Measurements from ENCODE around the gene ST3GAL4.

Gene ST3GAL4

GRCh38 chr11:126434950-126435335 lies 79.5 kb downstream of the ST3GAL4 start:
- no peak for DNase-seq (ENCODE audit: low spot score)
- TF ChIP-seq CTCF (IDR thresholded peaks at IDR 0.05; ENCODE audit: extremely low read depth, missing control alignments): no peak

- DNase-seq (ENCODE audit: low spot score): no peak
- TF ChIP-seq CTCF (IDR thresholded peaks at IDR 0.05; ENCODE audit: extremely low read depth, missing control alignments): no peak
Measured at GRCh38 chr11:126436209-126436755, 80.8 kb downstream of the ST3GAL4 start.

GRCh38 chr11:126437731-126438130 lies 82.2 kb downstream of the ST3GAL4 start:
- DNase-seq (ENCODE audit: low spot score): no peak
- no peak for TF ChIP-seq CTCF (IDR thresholded peaks at IDR 0.05; ENCODE audit: extremely low read depth, missing control alignments)

- no peak for DNase-seq (ENCODE audit: low spot score)
- no peak for TF ChIP-seq CTCF (IDR thresholded peaks at IDR 0.05; ENCODE audit: extremely low read depth, missing control alignments)
Measured at GRCh38 chr11:126438272-126438671, 82.8 kb downstream of the ST3GAL4 start.

GRCh38 chr11:126438691-126439090 lies 83.2 kb downstream of the ST3GAL4 start:
- DNase-seq (ENCODE audit: low spot score): no peak
- TF ChIP-seq CTCF (IDR thresholded peaks at IDR 0.05; ENCODE audit: extremely low read depth, missing control alignments): no peak

- no peak for TF ChIP-seq CTCF (IDR thresholded peaks at IDR 0.05; ENCODE audit: extremely low read depth, missing control alignments)
Measured at GRCh38 chr11:126440276-126440675, 84.8 kb downstream of the ST3GAL4 start.

GRCh38 chr11:126440792-126441514 lies 85.5 kb downstream of the ST3GAL4 start:
- peak; percentile 85 for TF ChIP-seq CTCF (IDR thresholded peaks at IDR 0.05; ENCODE audit: extremely low read depth, missing control alignments)
- peak; percentile 90 for DNase-seq (ENCODE audit: low spot score)

More at GRCh38 chr11:126440276-126440675, 84.8 kb downstream of the ST3GAL4 start:
- DNase-seq (ENCODE audit: low spot score): no peak
